Keratinocyte (primary cell): Measurements from ENCODE around the gene ADGRB2. TPM values are rescaled to one million over a fixed set of nuclear protein-coding genes. Genes with fewer than 3 reads are reported as not detected.

Experiments used
- DNase-seq: peaks from one replicate; pipeline ENCODE4 v3.0.0-alpha.2; 2011; ENCODE audit warnings: low read depth, missing footprints, low spot score
- FAIRE-seq: peaks from 2 replicates; lab custom pipeline; 2011; peaks lifted over from hg19 to GRCh38; lab: Jason Lieb, UNC
- H2AFZ ChIP-seq: 2 replicates; pipeline ENCODE4 v1.6.0; 2012; ENCODE audit warnings: low read length, control low read depth, inconsistent platforms; ENCODE audit not compliant: control insufficient read depth
- H3K27ac ChIP-seq: 2 replicates; pipeline ENCODE4 v1.5.1; 2011; ENCODE audit warnings: low read length; ENCODE audit not compliant: control insufficient read depth, insufficient read depth
- H3K27me3 ChIP-seq: 3 replicates; pipeline ENCODE4 v1.6.0; 2011; ENCODE audit warnings: low read length; ENCODE audit not compliant: control insufficient read depth, insufficient read depth; ENCODE audit errors: extremely low read depth
- H3K36me3 ChIP-seq, 2 experiments: 2 replicates in 1 of 2; 3 replicates in 1 of 2; pipeline ENCODE4 v1.5.1; 2011; ENCODE audit warnings: low read length in 2 of 2, mild to moderate bottlenecking in 1 of 2; ENCODE audit not compliant: control insufficient read depth in 2 of 2, insufficient read depth in 2 of 2; ENCODE audit errors: extremely low read depth in 1 of 2
- H3K4me1 ChIP-seq: 3 replicates; pipeline ENCODE4 v1.5.1; 2011; ENCODE audit warnings: low read length; ENCODE audit not compliant: control insufficient read depth, insufficient read depth; ENCODE audit errors: extremely low read depth
- H3K4me2 ChIP-seq: 3 replicates; pipeline ENCODE4 v1.6.0; 2011; ENCODE audit warnings: low read depth, low read length; ENCODE audit not compliant: control insufficient read depth, insufficient read depth; ENCODE audit errors: extremely low read depth
- H3K4me3 ChIP-seq, 3 experiments: fragments of 200-600 bp in 1 of 3; sonication (generic) in 1 of 3; 2 replicates in 2 of 3; 3 replicates in 1 of 3; pipeline ENCODE4 v1.5.1; 2011 to 2016; ENCODE audit warnings: low read length in 3 of 3, mild to moderate bottlenecking in 3 of 3, control low read depth in 2 of 3, inconsistent platforms in 1 of 3, low read depth in 1 of 3, mixed read lengths in 1 of 3, mixed run types in 1 of 3, moderate library complexity in 1 of 3; ENCODE audit not compliant: control insufficient read depth in 2 of 3, insufficient read depth in 2 of 3; ENCODE audit errors: extremely low read depth in 1 of 3
- H3K79me2 ChIP-seq: 2 replicates; pipeline ENCODE4 v1.6.0; 2012; ENCODE audit warnings: low read length; ENCODE audit not compliant: control insufficient read depth, insufficient read depth
- H3K9ac ChIP-seq: 3 replicates; pipeline ENCODE4 v1.6.0; 2011; ENCODE audit warnings: low read length; ENCODE audit not compliant: control insufficient read depth, insufficient read depth; ENCODE audit errors: extremely low read depth
- H3K9me1 ChIP-seq: 3 replicates; pipeline ENCODE4 v1.6.0; 2011; ENCODE audit warnings: low read length; ENCODE audit not compliant: control insufficient read depth, insufficient read depth; ENCODE audit errors: extremely low read depth
- H3K9me3 ChIP-seq: 2 replicates; pipeline ENCODE4 v1.5.1; 2012; ENCODE audit warnings: low read depth, low read length; ENCODE audit not compliant: control insufficient read depth
- H4K20me1 ChIP-seq: 3 replicates; pipeline ENCODE4 v1.6.0; 2011; ENCODE audit warnings: low read length; ENCODE audit not compliant: control insufficient read depth, insufficient read depth; ENCODE audit errors: extremely low read depth
- CTCF ChIP-seq, 3 experiments: IDR thresholded peaks in 1 of 3; conservative IDR thresholded peaks in 1 of 3; optimal IDR thresholded peaks in 1 of 3; 2 replicates in 2 of 3; 3 replicates in 1 of 3; pipeline versions ENCODE3 to v1.5.1; 2011; ENCODE audit warnings: low read length in 3 of 3, mild to moderate bottlenecking in 3 of 3, moderate library complexity in 2 of 3, control low read depth in 1 of 3, inconsistent platforms in 1 of 3; ENCODE audit not compliant: insufficient read depth in 2 of 3; ENCODE audit errors: extremely low read depth in 1 of 3
- EZH2 ChIP-seq: IDR thresholded peaks from one replicate; pipeline ENCODE4 v1.6.1; 2012; ENCODE audit warnings: inconsistent platforms, mild to moderate bottlenecking, low read length, moderate library complexity
- dilution Hi-C: fragments of 300-500 bp; cut with MboI; formaldehyde crosslinking; loops from one replicate; pipeline ENCODE4 v1.7.0; 2020; ENCODE audit warnings: low sequenced_read_pairs; ENCODE audit not compliant: extremely low pct_ligation_motif_present
- polyA plus RNA-seq, 5 experiments: library from polyadenylated mRNA; depleted of rRNA in 3 of 5; stranded (reverse) in 3 of 5; stranded (forward) in 1 of 5; unstranded in 1 of 5; fragments of >200 nt; gene quantifications; 1 replicate in 1 of 5; 2 replicates in 3 of 5; 3 replicates in 1 of 5; pipeline versions ENCODE4 v1.2.1 to v1.2.3, GENCODE V29; 2011 to 2012; ENCODE audit warnings: missing spikeins in 2 of 5, low read depth in 1 of 5, low replicate concordance in 1 of 5

Gene ADGRB2
- polyA plus RNA-seq, 1 donor (not counting 4 experiments of a cell fraction or from before 2014, with no cell fraction given), result 0.68 TPM

- H3K27ac ChIP-seq, result peak overlapping the region; percentile 67
- FAIRE-seq, result no peak
- H3K4me1 ChIP-seq, result peaks cover 21% of the 10 kb centered on the region
- H2AFZ ChIP-seq, result peak overlapping the region; percentile 64
- no peaks in the 10 kb centered on the region for H3K36me3 ChIP-seq
- DNase-seq, result no peak
- dilution Hi-C loops, result no loop called here
- no peaks in the 10 kb centered on the region for H3K27me3 ChIP-seq
- H3K9me1 ChIP-seq, result no peaks in the 10 kb centered on the region
- no peaks in the 10 kb centered on the region for H3K79me2 ChIP-seq
- H4K20me1 ChIP-seq, result no peaks in the 10 kb centered on the region
- TF ChIP-seq CTCF (optimal IDR thresholded peaks at IDR 0.05 in 1 of 3, IDR thresholded peaks at IDR 0.05 in 1 of 3, conservative IDR thresholded peaks at IDR 0.05 in 1 of 3; ENCODE audit: extremely low read depth in 1 of 3, insufficient read depth in 2 of 3, low read length in 3 of 3) (no peak), EZH2 (no peak)
- no peaks in the 10 kb centered on the region for H3K9me3 ChIP-seq
- peak overlapping the region; percentile 64 for H3K9ac ChIP-seq
- H3K4me2 ChIP-seq, result peak overlapping the region; percentile 84
- H3K4me3 ChIP-seq, result peak overlapping the region; percentile 21 to 67 (median 56)
Measured at GRCh38 chr1:31798086-31798432, 33.9 kb upstream of the ADGRB2 start.

GRCh38 chr1:31797216-31797615 is 33.1 kb upstream of the ADGRB2 start:
- Histone ChIP-seq H4K20me1 (no peaks in the 10 kb centered on the region), H3K9me1 (no peaks in the 10 kb centered on the region), H3K4me2 (peak overlapping the region; percentile 84), H3K36me3 (no peaks in the 10 kb centered on the region), H2AFZ (no peak overlapping the region), H3K27ac (no peak overlapping the region), H3K9ac (no peak overlapping the region), H3K9me3 (no peaks in the 10 kb centered on the region), H3K4me1 (peaks cover 21% of the 10 kb centered on the region), H3K4me3 (peak overlapping the region in 1 of 3 experiments; percentile 67), H3K79me2 (no peaks in the 10 kb centered on the region), H3K27me3 (no peaks in the 10 kb centered on the region)
- dilution Hi-C loops, result no loop called here
- FAIRE-seq (no peak), DNase-seq (no peak)
- TF ChIP-seq CTCF (optimal IDR thresholded peaks at IDR 0.05 in 1 of 3, IDR thresholded peaks at IDR 0.05 in 1 of 3, conservative IDR thresholded peaks at IDR 0.05 in 1 of 3; ENCODE audit: extremely low read depth in 1 of 3, insufficient read depth in 2 of 3, low read length in 3 of 3), result no peak
- no peak for TF ChIP-seq EZH2
